ENCODE measurements around the gene GPR149. TPM values are rescaled to one million over a fixed set of nuclear protein-coding genes. Genes with fewer than 3 reads are reported as not detected.

Gene GPR149
- total and polyA plus RNA-seq, 4 donors: not detected

GRCh38 chr3:154421083-154421482 lies 8.9 kb downstream of the GPR149 start:
- TF ChIP-seq CTCF (IDR thresholded peaks at IDR 0.05; ENCODE audit: control extremely low read depth, extremely low read depth): no peak
- ATAC-seq (ENCODE audit: insufficient read depth, low FRiP score): no peak

GRCh38 chr3:154398084-154398967 lies 31.7 kb downstream of the GPR149 start:
- no peaks in the 10 kb centered on the region for H3K4me1 ChIP-seq (ENCODE audit: control insufficient read depth in 5 of 5, insufficient read depth in 5 of 5, low read length in 5 of 5)
- no peaks in the 10 kb centered on the region for H3K9me3 ChIP-seq (ENCODE audit: control insufficient read depth in 4 of 4, insufficient read depth in 3 of 4, low read length in 3 of 4)
- no peak for TF ChIP-seq CTCF (IDR thresholded peaks at IDR 0.05; ENCODE audit: control extremely low read depth, extremely low read depth)
- no peaks in the 10 kb centered on the region for H3K27me3 ChIP-seq (ENCODE audit: control insufficient read depth in 3 of 3, insufficient read depth in 3 of 3, low read length in 2 of 3)
- H3K9ac ChIP-seq (ENCODE audit: insufficient read depth in 1 of 2, low read length in 2 of 2): no peak overlapping the region
- ATAC-seq (ENCODE audit: insufficient read depth, low FRiP score) (no peak), DNase-seq (no peak)
- no peak overlapping the region for H3K4me3 ChIP-seq
- no peak overlapping the region for H3K27ac ChIP-seq (ENCODE audit: low read depth in 1 of 2, low read length in 1 of 2)
- H3K36me3 ChIP-seq (ENCODE audit: control insufficient read depth in 4 of 4, insufficient read depth in 4 of 4, low read length in 4 of 4): no peaks in the 10 kb centered on the region
- WGBS, 2 donors: 83 to 85% methylated on average over 3 of the region's 3 CpGs

More at GRCh38 chr3:154421083-154421482, 8.9 kb downstream of the GPR149 start:
- H3K27me3 ChIP-seq (ENCODE audit: control insufficient read depth in 3 of 3, insufficient read depth in 3 of 3, low read length in 2 of 3): peaks cover 0 to 3% (median 0%) of the 10 kb centered on the region in 3 donors
- WGBS, 2 donors: 19 to 24% methylated on average over 3 of the region's 3 CpGs
- peak; percentile 17 to 50 (median 45) for DNase-seq
- no peak overlapping the region for H3K9ac ChIP-seq (ENCODE audit: insufficient read depth in 1 of 2, low read length in 2 of 2)
- H3K4me1 ChIP-seq (ENCODE audit: control insufficient read depth in 5 of 5, insufficient read depth in 5 of 5, low read length in 5 of 5): no peaks in the 10 kb centered on the region
- no peaks in the 10 kb centered on the region for H3K9me3 ChIP-seq (ENCODE audit: control insufficient read depth in 4 of 4, insufficient read depth in 3 of 4, low read length in 3 of 4)
- no peaks in the 10 kb centered on the region for H3K36me3 ChIP-seq (ENCODE audit: control insufficient read depth in 4 of 4, insufficient read depth in 4 of 4, low read length in 4 of 4)
- H3K27ac ChIP-seq (ENCODE audit: low read depth in 1 of 2, low read length in 1 of 2): no peak overlapping the region
- no peak overlapping the region for H3K4me3 ChIP-seq

DNA sequence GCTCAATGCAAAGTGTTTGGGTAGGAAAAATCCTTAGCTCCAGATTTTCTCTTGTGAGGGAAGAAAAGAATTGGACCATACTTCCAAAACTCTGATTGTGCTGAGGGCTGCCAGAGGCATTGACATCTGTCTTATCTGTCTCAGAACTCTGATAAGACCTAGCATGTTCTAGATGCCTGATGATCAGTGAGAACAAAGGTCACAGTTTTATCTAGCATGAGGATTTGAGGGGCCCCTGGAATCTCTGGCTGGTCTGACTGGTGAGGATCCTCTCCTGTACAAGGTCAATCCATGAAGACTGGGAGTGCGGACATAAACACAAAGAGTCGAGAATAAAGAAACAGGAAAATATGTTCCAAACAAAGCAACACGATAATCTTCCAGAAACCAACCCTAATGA lies 40.1 kb downstream of the GPR149 start:
- H3K27me3 ChIP-seq (ENCODE audit: control insufficient read depth in 3 of 3, insufficient read depth in 3 of 3, low read length in 2 of 3): no peaks in the 10 kb centered on the region
- DNase-seq (no peak), ATAC-seq (ENCODE audit: insufficient read depth, low FRiP score) (no peak)
- H3K4me3 ChIP-seq: no peak overlapping the region
- H3K27ac ChIP-seq (ENCODE audit: low read depth in 1 of 2, low read length in 1 of 2): no peak overlapping the region
- WGBS, 2 donors: 76 to 86% methylated on average over 3 of the region's 3 CpGs
- H3K9me3 ChIP-seq (ENCODE audit: control insufficient read depth in 4 of 4, insufficient read depth in 3 of 4, low read length in 3 of 4): peaks cover 0 to 4% (median 0%) of the 10 kb centered on the region in 4 donors
- TF ChIP-seq CTCF (IDR thresholded peaks at IDR 0.05; ENCODE audit: control extremely low read depth, extremely low read depth): no peak
- no peaks in the 10 kb centered on the region for H3K4me1 ChIP-seq (ENCODE audit: control insufficient read depth in 5 of 5, insufficient read depth in 5 of 5, low read length in 5 of 5)
- no peaks in the 10 kb centered on the region for H3K36me3 ChIP-seq (ENCODE audit: control insufficient read depth in 4 of 4, insufficient read depth in 4 of 4, low read length in 4 of 4)
- H3K9ac ChIP-seq (ENCODE audit: insufficient read depth in 1 of 2, low read length in 2 of 2): no peak overlapping the region

All from lung (tissue), 12 donors.